ENCODE results near the gene FRMD3.

DNA sequence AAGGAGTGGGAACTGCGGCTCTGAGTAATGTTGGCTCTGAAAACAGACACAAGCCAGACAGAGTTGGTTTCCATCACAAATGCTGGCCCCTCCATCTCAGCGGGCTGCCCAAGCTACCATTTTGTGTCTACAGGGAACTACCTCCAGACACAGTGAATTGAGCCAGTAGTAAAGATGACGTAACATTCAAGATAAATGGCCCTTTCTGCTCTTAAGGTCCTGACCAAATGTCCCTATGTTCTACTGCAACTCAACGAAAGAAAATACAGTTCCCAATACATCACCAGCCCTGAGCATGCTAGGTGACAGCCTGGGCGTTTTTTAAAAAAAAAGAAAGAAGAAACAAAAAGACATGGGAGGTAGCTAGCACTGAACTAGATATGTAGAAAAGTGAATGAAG lies 247.5 kb downstream of the FRMD3 start:
- TF ChIP-seq, protein P1, sequence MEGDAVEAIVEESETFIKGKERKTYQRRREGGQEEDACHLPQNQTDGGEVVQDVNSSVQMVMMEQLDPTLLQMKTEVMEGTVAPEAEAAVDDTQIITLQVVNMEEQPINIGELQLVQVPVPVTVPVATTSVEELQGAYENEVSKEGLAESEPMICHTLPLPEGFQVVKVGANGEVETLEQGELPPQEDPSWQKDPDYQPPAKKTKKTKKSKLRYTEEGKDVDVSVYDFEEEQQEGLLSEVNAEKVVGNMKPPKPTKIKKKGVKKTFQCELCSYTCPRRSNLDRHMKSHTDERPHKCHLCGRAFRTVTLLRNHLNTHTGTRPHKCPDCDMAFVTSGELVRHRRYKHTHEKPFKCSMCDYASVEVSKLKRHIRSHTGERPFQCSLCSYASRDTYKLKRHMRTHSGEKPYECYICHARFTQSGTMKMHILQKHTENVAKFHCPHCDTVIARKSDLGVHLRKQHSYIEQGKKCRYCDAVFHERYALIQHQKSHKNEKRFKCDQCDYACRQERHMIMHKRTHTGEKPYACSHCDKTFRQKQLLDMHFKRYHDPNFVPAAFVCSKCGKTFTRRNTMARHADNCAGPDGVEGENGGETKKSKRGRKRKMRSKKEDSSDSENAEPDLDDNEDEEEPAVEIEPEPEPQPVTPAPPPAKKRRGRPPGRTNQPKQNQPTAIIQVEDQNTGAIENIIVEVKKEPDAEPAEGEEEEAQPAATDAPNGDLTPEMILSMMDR (conservative IDR thresholded peaks at IDR 0.05; ENCODE audit: low read length), result no peak
- no peak for TF ChIP-seq EZH2phosphoT487 (IDR thresholded peaks at IDR 0.05; ENCODE audit: borderline replicate concordance)
